Umbilical cord (tissue), 1 donor: Measurements from ENCODE around the gene MICAL2. TPM values are rescaled to one million over a fixed set of nuclear protein-coding genes. Genes with fewer than 3 reads are reported as not detected.

Source experiments
- total RNA-seq: library from RNA; depleted of rRNA; stranded (reverse); fragments of >200 nt; gene quantifications from one replicate; pipeline ENCODE4 v1.2.3, GENCODE V29; 2014; ENCODE audit warnings: low replicate concordance; ENCODE audit not compliant: insufficient read depth

The MICAL2 gene
- total RNA-seq, 1 donor from 2014 or later: 59.9 TPM

Other genes starting within 250 kb of the MICAL2 start
- gene DKK3, start 102.0 kb upstream of the MICAL2 start, total RNA-seq: 129 TPM